HepG2 (cell line): ENCODE results near the gene ZFP62. TPM values are rescaled to one million over a fixed set of nuclear protein-coding genes. Genes with fewer than 3 reads are reported as not detected.
A peak's percentile ranks its signal among the peaks of the same experiment; 100 is the strongest.

Source experiments
- FOXJ3 ChIP-seq: sonication (generic); formaldehyde crosslinking; IDR thresholded peaks from 2 replicates; pipeline ENCODE4 v1.4.0; 2020; ENCODE audit warnings: missing genetic modification reagents, mild to moderate bottlenecking, borderline replicate concordance
- FOXK2 ChIP-seq: fragments of 450-650 bp; IDR thresholded peaks from 2 replicates; pipeline ENCODE4 v1.6.1; 2016
- HNF4A ChIP-seq: sonication (generic); formaldehyde crosslinking; IDR thresholded peaks from 2 replicates; pipeline ENCODE4 v1.4.0; 2020; ENCODE audit warnings: missing genetic modification reagents
- MYC ChIP-seq: sonication (generic); formaldehyde crosslinking; IDR thresholded peaks from 2 replicates; pipeline ENCODE4 v1.9.0; 2021; ENCODE audit warnings: missing genetic modification reagents, borderline replicate concordance
- POLR2A ChIP-seq, 2 experiments: IDR thresholded peaks; 2 replicates each; pipeline ENCODE4 v1.6.1; 2011; ENCODE audit warnings: low read depth in 2 of 2, low read length in 2 of 2, mild to moderate bottlenecking in 1 of 2, moderate library complexity in 1 of 2; ENCODE audit not compliant: insufficient read depth in 1 of 2
- SALL2 ChIP-seq: sonication (generic); formaldehyde crosslinking; IDR thresholded peaks from 2 replicates; pipeline ENCODE4 v1.8.1; 2023; ENCODE audit warnings: mild to moderate bottlenecking, missing genetic modification reagents, inconsistent platforms
- ZMYM4 ChIP-seq: sonication (generic); formaldehyde crosslinking; IDR thresholded peaks from 2 replicates; pipeline ENCODE4 v1.8.1; 2023; ENCODE audit warnings: mild to moderate bottlenecking, missing genetic modification reagents
- ZNF124 ChIP-seq: sonication (generic); formaldehyde crosslinking; IDR thresholded peaks from 2 replicates; pipeline ENCODE4 v1.4.0; 2020; ENCODE audit warnings: missing genetic modification reagents
- ZNF563 ChIP-seq: sonication (generic); formaldehyde crosslinking; IDR thresholded peaks from 2 replicates; pipeline ENCODE4 v1.8.0; 2022; ENCODE audit warnings: mild to moderate bottlenecking, moderate library complexity, missing genetic modification reagents
- ZNF629 ChIP-seq: sonication (generic); formaldehyde crosslinking; conservative IDR thresholded peaks from 2 replicates; pipeline ENCODE4 v1.5.0; 2020; ENCODE audit warnings: missing genetic modification reagents
- ZNF652 ChIP-seq: IDR thresholded peaks from 2 replicates; pipeline ENCODE4 v1.6.1; 2016; ENCODE audit warnings: low read depth, borderline replicate concordance
- ZNF687 ChIP-seq: sonication (generic); formaldehyde crosslinking; IDR thresholded peaks from 2 replicates; pipeline ENCODE4 v1.5.1; 2020; ENCODE audit warnings: mild to moderate bottlenecking, missing genetic modification reagents, moderate library complexity
- ZNF777 ChIP-seq: sonication (generic); formaldehyde crosslinking; IDR thresholded peaks from 2 replicates; pipeline ENCODE4 v1.4.0; 2020; ENCODE audit warnings: missing genetic modification reagents
- polyA plus RNA-seq, 8 experiments: library from polyadenylated mRNA; depleted of rRNA in 3 of 8; stranded (reverse) in 7 of 8; unstranded in 1 of 8; fragments of >200 nt; fragmentation: Illumina TruSeq in 4 of 8; extraction: Trizol in 4 of 8; gene quantifications; 2 replicates each; pipeline versions ENCODE4 v1.2.1 to v1.2.3, GENCODE V29; 2011 to 2016; ENCODE audit warnings: low read depth in 4 of 8, missing spikeins in 1 of 8, mixed read lengths in 1 of 8; ENCODE audit not compliant: insufficient read depth in 1 of 8
- total RNA-seq, 5 experiments: library from RNA; depleted of rRNA; stranded (reverse); fragments of >200 nt; fragmentation: Illumina TruSeq; extraction: Trizol; gene quantifications; 2 replicates each; pipeline ENCODE4 v1.2.3, GENCODE V29; 2016; ENCODE audit warnings: low read depth in 1 of 5
- TF ChIP-seq, protein P1 (sequence below), 2 experiments: fragments of 450-650 bp in 1 of 2; sonication (generic) in 1 of 2; formaldehyde crosslinking in 1 of 2; IDR thresholded peaks; 2 replicates each; pipeline versions ENCODE4 v1.6.1 to v1.8.0; 2016 to 2022; ENCODE audit warnings: antibody characterized with exemption in 1 of 2, mild to moderate bottlenecking in 1 of 2, missing genetic modification reagents in 1 of 2
- TF ChIP-seq, protein P2 (sequence below): sonication (generic); formaldehyde crosslinking; IDR thresholded peaks from 2 replicates; pipeline ENCODE4 v1.5.0; 2020; ENCODE audit warnings: missing genetic modification reagents

The ZFP62 gene
- total and polyA plus RNA-seq, 2 of the 13 experiments (the other 11 are each of a cell fraction or from before 2014, with no cell fraction given): 8.2 to 19.4 TPM

- TF ChIP-seq, protein P1, sequence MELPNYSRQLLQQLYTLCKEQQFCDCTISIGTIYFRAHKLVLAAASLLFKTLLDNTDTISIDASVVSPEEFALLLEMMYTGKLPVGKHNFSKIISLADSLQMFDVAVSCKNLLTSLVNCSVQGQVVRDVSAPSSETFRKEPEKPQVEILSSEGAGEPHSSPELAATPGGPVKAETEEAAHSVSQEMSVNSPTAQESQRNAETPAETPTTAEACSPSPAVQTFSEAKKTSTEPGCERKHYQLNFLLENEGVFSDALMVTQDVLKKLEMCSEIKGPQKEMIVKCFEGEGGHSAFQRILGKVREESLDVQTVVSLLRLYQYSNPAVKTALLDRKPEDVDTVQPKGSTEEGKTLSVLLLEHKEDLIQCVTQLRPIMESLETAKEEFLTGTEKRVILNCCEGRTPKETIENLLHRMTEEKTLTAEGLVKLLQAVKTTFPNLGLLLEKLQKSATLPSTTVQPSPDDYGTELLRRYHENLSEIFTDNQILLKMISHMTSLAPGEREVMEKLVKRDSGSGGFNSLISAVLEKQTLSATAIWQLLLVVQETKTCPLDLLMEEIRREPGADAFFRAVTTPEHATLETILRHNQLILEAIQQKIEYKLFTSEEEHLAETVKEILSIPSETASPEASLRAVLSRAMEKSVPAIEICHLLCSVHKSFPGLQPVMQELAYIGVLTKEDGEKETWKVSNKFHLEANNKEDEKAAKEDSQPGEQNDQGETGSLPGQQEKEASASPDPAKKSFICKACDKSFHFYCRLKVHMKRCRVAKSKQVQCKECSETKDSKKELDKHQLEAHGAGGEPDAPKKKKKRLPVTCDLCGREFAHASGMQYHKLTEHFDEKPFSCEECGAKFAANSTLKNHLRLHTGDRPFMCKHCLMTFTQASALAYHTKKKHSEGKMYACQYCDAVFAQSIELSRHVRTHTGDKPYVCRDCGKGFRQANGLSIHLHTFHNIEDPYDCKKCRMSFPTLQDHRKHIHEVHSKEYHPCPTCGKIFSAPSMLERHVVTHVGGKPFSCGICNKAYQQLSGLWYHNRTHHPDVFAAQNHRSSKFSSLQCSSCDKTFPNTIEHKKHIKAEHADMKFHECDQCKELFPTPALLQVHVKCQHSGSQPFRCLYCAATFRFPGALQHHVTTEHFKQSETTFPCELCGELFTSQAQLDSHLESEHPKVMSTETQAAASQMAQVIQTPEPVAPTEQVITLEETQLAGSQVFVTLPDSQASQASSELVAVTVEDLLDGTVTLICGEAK (IDR thresholded peaks at IDR 0.05): no peak
- TF ChIP-seq, protein P1 (CRISPR knock-in tag; IDR thresholded peaks at IDR 0.05): peak; percentile 8; the same call in 1 of the 2 replicates
- TF ChIP-seq, protein P2, sequence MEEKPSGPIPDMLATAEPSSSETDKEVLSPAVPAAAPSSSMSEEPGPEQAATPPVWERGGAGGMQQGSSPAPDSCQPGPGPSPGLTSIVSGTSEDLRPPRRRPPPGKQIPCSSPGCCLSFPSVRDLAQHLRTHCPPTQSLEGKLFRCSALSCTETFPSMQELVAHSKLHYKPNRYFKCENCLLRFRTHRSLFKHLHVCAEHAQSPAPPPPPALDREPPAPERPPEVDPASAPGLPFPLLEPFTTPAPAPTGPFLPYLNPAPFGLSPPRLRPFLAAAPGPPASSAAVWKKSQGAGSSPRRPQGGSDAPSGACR (CRISPR knock-in tag): 0 out of 2 replicates have a peak, but pooled peaks have one; percentile 10
- TF ChIP-seq ZNF629 (CRISPR knock-in tag) (peak; percentile 26; the same call in 1 of the 2 replicates), MYC (CRISPR knock-in tag) (0 out of 2 replicates have a peak, but pooled peaks have one; percentile 77), SALL2 (CRISPR knock-in tag) (0 out of 2 replicates have a peak, but pooled peaks have one; percentile 14), ZNF124 (CRISPR knock-in tag) (peak; percentile 4; the same call in 1 of the 2 replicates), ZNF652 (CRISPR knock-in tag) (peak; percentile 51; the same call in 1 of the 2 replicates), FOXJ3 (CRISPR knock-in tag) (no peak), ZNF687 (CRISPR knock-in tag) (no peak), HNF4A (CRISPR knock-in tag) (no peak; the same call in none of the 2 replicates), ZNF563 (CRISPR knock-in tag) (peak; percentile 61; the same call in 1 of the 2 replicates), POLR2A (IDR thresholded peaks at IDR 0.05; ENCODE audit: insufficient read depth in 1 of 2, low read depth in 2 of 2, low read length in 2 of 2) (peak in 1 of 2 experiments; percentile 47; a peak in 1 of 4 replicates), ZMYM4 (CRISPR knock-in tag) (0 out of 2 replicates have a peak, but pooled peaks have one; percentile 16), ZNF777 (CRISPR knock-in tag) (peak; percentile 86), FOXK2 (peak; percentile 37; the same call in 1 of the 2 replicates)
Measured at GRCh38 chr5:180809403-180810209, 51.5 kb downstream of the ZFP62 start (continued).
